ENCODE measurements around the gene KAT8.
"Not testable (repeated sequence)": the region's sequence is repeated elsewhere in the genome, so short reads cannot be mapped to it uniquely, and the experiment has no call there.

The KAT8 gene

DNA sequence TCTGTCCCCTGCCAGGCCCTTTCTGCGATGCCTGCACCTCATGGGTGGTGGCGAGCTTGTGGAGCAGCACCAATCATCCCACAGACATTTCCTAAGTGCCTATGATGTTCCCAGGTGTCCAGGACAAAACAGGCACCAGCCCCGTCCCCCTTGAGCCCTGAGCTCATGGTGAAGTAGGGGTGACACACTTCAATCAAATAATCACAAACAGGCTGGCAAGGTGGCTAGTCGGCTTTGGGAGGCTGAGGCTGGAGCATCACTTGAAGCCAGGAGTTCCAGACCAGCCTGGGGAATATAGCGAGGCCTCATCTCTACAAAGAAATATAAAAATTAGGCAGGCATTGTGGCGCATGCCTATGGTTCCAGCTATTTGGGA, 18.8 kb downstream of the KAT8 start:
- no peak overlapping the region for H3K4me3 ChIP-seq (ENCODE audit: control insufficient read depth, low read depth, low read length)
- DNase-seq (ENCODE audit: low read depth): no peak
- TF ChIP-seq, protein P1, sequence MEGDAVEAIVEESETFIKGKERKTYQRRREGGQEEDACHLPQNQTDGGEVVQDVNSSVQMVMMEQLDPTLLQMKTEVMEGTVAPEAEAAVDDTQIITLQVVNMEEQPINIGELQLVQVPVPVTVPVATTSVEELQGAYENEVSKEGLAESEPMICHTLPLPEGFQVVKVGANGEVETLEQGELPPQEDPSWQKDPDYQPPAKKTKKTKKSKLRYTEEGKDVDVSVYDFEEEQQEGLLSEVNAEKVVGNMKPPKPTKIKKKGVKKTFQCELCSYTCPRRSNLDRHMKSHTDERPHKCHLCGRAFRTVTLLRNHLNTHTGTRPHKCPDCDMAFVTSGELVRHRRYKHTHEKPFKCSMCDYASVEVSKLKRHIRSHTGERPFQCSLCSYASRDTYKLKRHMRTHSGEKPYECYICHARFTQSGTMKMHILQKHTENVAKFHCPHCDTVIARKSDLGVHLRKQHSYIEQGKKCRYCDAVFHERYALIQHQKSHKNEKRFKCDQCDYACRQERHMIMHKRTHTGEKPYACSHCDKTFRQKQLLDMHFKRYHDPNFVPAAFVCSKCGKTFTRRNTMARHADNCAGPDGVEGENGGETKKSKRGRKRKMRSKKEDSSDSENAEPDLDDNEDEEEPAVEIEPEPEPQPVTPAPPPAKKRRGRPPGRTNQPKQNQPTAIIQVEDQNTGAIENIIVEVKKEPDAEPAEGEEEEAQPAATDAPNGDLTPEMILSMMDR (conservative IDR thresholded peaks at IDR 0.05; ENCODE audit: control insufficient read depth, insufficient read depth, low read depth, low read length): no peak

DNA sequence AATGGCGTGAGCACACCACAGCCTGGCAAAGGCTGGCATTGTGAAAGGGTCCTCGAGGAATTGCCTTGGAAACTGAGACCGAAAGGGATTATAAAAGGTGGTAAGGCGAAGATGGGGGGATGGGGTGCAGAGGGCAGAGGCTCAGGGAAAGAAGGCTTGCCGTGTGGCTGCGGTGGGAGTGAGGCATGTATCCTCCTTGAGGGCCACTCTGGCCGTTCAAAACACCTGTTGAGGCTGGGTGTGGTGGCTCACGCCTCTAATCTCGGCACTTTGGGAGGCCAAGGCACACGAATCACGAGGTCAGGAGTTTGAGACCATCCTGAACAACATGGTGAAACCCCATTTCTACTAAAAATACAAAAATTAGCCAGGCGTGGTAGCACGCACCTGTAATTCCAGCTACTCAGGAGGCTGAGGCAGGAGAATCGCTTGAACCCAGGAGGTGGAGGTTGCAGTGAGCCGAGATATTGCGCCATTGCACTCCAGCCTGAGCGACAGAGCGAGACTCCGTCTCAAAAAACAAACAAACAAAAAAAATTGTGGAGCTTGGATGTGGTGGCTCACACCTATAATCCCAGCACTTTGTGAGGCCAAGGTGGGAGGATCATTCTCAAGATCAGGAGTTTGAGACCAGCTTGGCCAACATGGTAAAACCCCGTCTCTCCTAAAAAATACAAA, 19.5 kb downstream of the KAT8 start:
- H3K4me3 ChIP-seq (ENCODE audit: control insufficient read depth, low read depth, low read length); DNase-seq (ENCODE audit: low read depth): not testable (repeated sequence)

DNA sequence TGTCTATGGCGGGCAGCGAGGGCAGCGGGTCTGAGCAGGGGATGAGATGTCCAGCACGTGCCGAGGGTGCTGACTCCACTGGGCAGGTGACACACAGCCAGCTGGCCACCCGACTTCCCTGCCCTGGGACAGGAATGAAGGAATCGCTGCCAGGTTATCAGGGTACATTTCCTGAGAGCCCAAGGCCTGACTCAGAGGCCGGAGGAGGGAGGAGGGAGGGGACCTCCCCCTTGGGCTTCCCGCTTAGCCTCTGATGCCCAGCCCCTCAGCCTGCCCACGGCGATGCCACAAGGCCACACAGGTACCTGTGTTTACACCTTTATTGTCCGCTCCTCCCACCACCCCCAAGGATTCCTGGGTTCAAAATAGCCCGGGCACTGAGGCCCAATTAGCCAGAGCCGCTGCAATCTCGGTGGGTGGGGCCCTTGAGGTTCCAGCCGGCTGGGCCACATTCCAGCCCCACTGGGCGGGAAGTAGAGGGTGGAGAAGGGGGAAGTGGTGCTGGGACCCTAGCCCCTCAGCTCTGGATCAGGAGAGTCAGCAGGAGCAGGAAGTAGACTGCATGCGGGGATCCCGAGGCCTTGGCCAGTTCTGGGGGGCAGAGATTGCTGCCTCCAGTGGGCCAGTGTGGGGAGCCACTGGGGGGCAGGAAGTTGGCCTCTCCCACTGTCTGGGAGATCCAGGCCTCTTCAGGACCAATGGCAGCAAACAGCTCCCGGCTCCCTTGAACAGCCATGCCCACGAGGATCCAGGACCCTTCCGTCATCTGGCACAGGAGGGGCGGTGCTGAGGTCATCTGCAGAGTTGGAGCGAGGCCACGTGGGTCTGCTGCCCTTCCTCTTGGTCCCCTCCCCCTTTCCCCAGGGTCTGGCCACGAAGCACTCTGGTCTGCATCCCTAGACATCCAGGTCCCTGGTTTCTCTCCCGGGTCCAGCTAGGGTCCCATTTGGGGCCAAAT, 21.4 kb downstream of the KAT8 start:
- peak; percentile 57 for DNase-seq (ENCODE audit: low read depth)
- TF ChIP-seq, protein P1 (conservative IDR thresholded peaks at IDR 0.05; ENCODE audit: control insufficient read depth, insufficient read depth, low read depth, low read length): no peak
- H3K4me3 ChIP-seq (ENCODE audit: control insufficient read depth, low read depth, low read length): no peak overlapping the region

DNA sequence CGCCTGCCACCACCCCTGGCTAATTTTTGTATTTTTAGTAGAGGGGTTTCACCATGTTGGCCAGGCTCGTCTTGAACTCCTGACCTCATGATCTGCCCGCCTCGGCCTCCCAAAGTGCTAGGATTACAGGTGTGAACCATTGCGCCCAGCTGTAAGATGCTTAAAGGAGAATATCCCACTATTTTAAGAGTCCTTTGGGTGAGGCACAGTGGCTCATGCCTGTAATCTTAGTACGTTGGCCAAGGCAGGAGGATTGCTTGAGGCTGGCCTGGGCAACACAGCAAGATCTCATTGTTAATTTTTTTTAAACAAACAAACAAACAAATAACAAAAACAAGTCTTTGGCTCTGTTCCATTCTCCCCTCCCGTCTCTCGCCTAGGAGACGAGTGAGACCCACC, 23.6 kb downstream of the KAT8 start:
- H3K4me3 ChIP-seq (ENCODE audit: control insufficient read depth, low read depth, low read length): not testable (repeated sequence)

DNA sequence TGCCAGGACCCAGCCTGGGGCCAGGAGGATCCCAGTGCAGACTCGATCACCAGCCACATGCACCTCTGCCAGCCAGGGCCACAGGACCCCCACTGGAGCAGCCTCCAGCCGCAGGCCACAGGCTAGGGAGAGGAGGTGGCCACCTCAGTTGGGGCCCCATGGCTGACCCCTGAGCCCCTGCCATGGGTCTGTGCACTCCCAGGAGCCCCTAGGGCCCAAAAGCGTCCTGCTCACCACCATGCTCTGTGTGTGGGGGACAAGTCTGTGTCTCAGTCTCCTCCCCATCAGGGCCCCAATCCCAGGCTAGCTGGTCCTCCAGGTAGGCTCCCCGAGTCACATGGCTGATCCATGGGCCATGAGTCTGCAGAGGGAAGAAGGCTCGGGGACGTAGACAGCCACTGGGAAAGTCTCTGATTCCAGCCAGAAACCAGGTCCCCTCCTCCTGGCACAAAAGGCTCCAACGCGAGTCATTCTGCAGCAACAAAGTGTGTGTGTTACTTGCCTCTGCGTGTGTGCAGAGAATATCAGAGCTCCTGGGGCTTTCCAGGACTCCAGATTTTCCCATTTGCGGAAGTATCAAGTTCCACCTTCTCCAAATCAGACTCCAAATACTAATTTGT, 24.1 kb downstream of the KAT8 start:
- DNase-seq (ENCODE audit: low read depth): peak; percentile 68
- peak overlapping the region; percentile 20 for H3K4me3 ChIP-seq (ENCODE audit: control insufficient read depth, low read depth, low read length)
- TF ChIP-seq, protein P1 (conservative IDR thresholded peaks at IDR 0.05; ENCODE audit: control insufficient read depth, insufficient read depth, low read depth, low read length): no peak

More for the DNA sequence above, 23.6 kb downstream of the KAT8 start:
- DNase-seq (ENCODE audit: low read depth): not testable (repeated sequence)

DNA sequence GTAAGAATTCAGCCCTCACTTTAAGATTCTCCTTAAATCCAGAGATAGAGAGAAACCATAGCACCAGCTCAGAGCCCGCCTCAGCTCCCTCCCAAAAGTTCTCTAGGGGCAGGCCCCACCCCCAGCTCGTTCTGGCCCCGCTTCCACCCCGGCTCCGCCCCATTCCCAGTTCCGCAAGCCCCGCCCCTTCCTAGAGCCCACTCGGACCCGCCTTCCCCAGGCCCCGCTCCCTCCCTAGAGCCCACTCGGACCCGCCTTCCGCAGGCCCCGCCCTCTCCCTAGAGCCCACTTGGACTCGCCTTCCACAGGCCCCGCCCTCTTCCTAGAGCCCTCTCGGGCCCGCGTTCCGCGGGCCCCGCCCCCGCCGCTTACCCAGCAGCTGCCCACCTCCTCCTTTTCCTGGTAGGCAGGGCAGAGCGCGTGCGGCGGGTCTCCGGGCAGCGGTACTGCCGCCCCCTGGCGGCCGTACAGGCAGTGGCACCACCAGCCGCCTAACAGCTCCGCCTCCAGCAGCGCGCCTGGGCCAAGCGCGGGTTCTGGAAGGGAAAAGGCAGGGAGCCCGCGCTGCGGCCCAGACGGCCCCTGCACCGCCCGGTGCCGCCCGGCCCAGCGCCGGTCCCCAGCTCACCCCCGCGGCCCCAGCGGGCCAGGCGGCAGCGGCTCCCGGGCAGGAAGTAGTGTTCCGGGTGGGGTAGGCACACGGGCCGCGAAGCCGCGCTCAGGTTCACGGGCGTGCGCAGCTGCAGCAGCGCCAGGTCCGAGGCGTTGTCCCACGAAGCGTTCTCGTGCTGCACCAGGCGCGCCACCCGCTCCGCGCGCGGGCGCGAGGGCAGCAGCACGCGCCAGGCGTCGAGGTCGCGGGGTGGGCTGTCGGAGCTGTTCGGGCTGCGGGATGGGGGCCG, 24.9 kb downstream of the KAT8 start:
- TF ChIP-seq, protein P1 (conservative IDR thresholded peaks at IDR 0.05; ENCODE audit: control insufficient read depth, insufficient read depth, low read depth, low read length): peak; percentile 66
- peak; percentile 98 for DNase-seq (ENCODE audit: low read depth)
- peak overlapping the region; percentile 20 for H3K4me3 ChIP-seq (ENCODE audit: control insufficient read depth, low read depth, low read length)

DNA sequence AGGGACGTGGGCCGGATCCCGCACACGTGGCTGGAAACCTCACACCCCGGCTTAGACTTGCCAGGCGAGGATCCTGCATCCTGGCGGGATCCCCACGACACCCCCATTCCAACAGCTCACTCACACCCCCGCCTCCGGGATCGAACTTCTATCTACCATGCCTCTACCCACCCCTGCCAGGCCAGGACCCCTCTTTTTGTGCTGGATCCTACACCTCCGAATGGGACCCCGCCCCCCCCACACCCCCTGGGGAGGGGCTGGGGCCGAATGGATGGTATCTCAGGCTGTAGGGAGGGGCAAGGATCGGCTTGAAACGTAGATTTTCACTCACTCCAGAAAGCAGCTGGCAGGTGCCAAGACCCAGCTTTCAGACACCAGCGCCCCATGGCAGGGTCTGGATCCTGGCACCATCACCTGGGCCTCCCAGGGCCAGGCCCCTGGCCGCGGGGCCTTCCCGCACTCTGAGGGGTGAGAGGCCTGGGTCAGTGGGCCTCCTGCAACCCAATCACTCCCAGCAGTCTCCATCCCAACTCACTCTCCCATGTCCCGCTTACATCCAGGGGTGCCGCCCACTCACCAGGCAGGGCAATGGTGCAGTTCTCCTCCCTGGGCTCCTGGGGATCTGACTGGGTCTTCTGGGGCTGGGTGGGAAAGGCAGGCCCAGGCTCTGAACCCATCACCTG, 25.7 kb downstream of the KAT8 start:
- TF ChIP-seq, protein P1 (conservative IDR thresholded peaks at IDR 0.05; ENCODE audit: control insufficient read depth, insufficient read depth, low read depth, low read length): no peak
- no peak overlapping the region for H3K4me3 ChIP-seq (ENCODE audit: control insufficient read depth, low read depth, low read length)
- no peak for DNase-seq (ENCODE audit: low read depth)
